ENCODE measurements around the gene DNAAF8.

- TF ChIP-seq CTCF (IDR thresholded peaks at IDR 0.05) (no peak), POLR2A (IDR thresholded peaks at IDR 0.05) (no peak)
Measured at GRCh38 chr16:4755687-4756086, 21.4 kb downstream of the DNAAF8 start.
